PFSK-1 (cell line): ENCODE results near the gene TIGD1.

ENCODE experiments used
- SIN3A ChIP-seq: IDR thresholded peaks from 2 replicates; pipeline ENCODE4 v1.6.1; 2012; ENCODE audit warnings: mild to moderate bottlenecking, low read length, moderate library complexity, borderline replicate concordance; ENCODE audit not compliant: insufficient read depth
- TAF1 ChIP-seq: IDR thresholded peaks from 2 replicates; pipeline ENCODE4 v1.6.1; 2012; ENCODE audit warnings: low read length, control low read depth, borderline replicate concordance; ENCODE audit not compliant: insufficient read depth

DNA sequence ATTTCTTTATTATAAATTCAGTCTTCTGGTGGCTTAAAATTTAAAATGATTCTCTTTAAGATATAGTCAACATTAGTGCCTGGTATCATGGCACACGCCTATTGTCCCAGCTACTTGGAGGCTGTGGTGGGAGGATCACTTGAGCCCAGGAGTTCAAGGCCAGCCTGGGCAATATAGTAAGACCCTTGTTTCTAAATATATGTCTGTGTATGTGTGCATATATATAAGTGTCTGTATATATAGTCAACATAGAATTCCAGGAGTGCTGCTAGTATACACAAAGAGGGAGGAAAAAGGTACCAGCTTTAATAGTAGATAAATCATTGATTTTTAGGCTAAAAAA is 25.0 kb upstream of the TIGD1 start:
- no peak for TF ChIP-seq SIN3A
- no peak for TF ChIP-seq TAF1
